GM12864 (cell line): ENCODE measurements around the gene LIN28B.
"Not testable (repeated sequence)": the region's sequence is repeated elsewhere in the genome, so short reads cannot be mapped to it uniquely, and the experiment has no call there.

ENCODE experiments used
- DNase-seq: peaks from one replicate; pipeline ENCODE4 v3.0.0-alpha.2; 2011; ENCODE audit warnings: low read depth
- H3K4me3 ChIP-seq: 2 replicates; pipeline ENCODE4 v1.5.1; 2011; ENCODE audit warnings: mild to moderate bottlenecking, low read depth, low read length, control low read depth
- CTCF ChIP-seq: IDR thresholded peaks from 2 replicates; pipeline ENCODE4 v1.5.1; 2011; ENCODE audit warnings: low read depth, mild to moderate bottlenecking, moderate library complexity, low read length, control low read depth, inconsistent platforms; ENCODE audit errors: missing control alignments

LIN28B gene

GRCh38 chr6:104995989-104996617, 39.2 kb downstream of the LIN28B start:
- no peak for DNase-seq

DNA sequence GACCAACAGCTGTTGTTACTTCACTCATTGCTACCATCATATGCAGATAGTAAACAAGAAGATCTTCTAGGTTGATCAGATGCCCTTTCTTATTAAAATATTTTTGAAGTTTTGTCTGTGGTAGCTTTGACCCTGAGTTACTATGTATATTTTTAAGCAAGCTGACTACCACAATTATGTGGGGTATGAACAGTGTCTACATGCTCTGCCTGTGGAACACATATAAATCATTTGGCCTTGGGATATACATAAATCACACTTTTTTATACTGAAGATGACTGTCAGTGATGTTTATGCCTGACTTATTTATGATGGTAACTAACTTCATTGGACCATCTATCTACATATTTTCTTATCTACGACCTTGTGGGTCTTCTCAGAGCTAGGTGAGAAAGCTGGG, 44.2 kb downstream of the LIN28B start:
- no peak for TF ChIP-seq CTCF
- H3K4me3 ChIP-seq, result no peak overlapping the region
- no peak for DNase-seq

More at GRCh38 chr6:104995989-104996617, 39.2 kb downstream of the LIN28B start:
- no peak for TF ChIP-seq CTCF
- H3K4me3 ChIP-seq, result no peak overlapping the region

- H3K4me3 ChIP-seq, result no peak overlapping the region
- DNase-seq, result no peak
- no peak for TF ChIP-seq CTCF
These were observed 45.0 kb downstream of the LIN28B start for GRCh38 chr6:105001906-105002305.

GRCh38 chr6:105005451-105005850, 48.5 kb downstream of the LIN28B start:
- no peak for DNase-seq
- H3K4me3 ChIP-seq, result no peak overlapping the region
- no peak for TF ChIP-seq CTCF

- not testable (repeated sequence) for H3K4me3 ChIP-seq
These were observed 56.6 kb downstream of the LIN28B start for GRCh38 chr6:105013459-105013858.

DNA sequence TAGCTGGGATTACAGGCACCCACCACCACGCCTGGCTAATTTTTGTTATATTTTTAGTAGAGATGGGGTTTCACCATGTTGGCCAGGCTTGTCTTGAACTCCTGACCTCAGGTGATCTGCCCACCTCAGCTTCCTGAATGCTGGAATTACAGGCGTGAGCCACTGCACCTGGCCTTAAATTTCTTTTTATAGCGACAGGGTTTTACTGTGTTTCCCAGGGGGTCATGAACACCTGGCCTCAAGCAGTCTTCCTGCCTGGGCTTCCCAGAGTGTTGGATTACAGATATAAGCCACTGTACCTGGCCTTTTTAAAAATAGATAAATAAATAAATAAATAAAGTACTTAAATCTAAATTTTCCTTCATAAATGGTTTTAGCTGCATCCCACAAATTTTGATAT, 57.5 kb downstream of the LIN28B start:
- no peak for DNase-seq
- TF ChIP-seq CTCF, result no peak

More at GRCh38 chr6:105013459-105013858, 56.6 kb downstream of the LIN28B start:
- DNase-seq, result not testable (repeated sequence)

DNA sequence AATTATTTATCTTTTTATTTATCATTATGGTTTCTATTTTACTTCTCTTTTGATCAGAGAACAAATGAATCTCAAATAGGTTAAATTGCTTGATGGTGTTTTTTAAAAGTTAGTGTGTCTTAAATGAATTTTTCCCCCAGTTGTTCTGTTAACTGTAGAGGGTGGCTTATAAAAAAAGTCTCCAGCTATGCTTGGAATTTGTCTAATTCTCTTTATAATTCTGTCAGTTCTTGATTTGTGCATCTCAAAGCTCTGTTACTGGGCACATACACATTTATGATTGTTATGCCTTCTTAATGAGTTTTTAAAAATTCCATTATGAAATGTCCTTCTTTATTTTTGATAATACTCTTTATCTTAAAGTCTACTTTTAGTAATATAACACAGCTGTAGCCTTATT, 58.0 kb downstream of the LIN28B start:
- no peak overlapping the region for H3K4me3 ChIP-seq
- TF ChIP-seq CTCF, result no peak
- DNase-seq, result no peak

More for the DNA sequence above, 57.5 kb downstream of the LIN28B start:
- no peak overlapping the region for H3K4me3 ChIP-seq
